Progenitor cell of endocrine pancreas (in vitro differentiated cells): ENCODE data around the gene FRMD4A. TPM values are rescaled to one million over a fixed set of nuclear protein-coding genes. Genes with fewer than 3 reads are reported as not detected.

Experiments used
- DNase-seq: peaks from one replicate; pipeline ENCODE4 v3.0.0; 2021; ENCODE audit warnings: low spot score; ENCODE audit not compliant: unreplicated experiment
- H3K27ac Mint-ChIP-seq: 2 replicates; pipeline ENCODE4 v1.8.0; 2021; ENCODE audit warnings: mild to moderate bottlenecking, moderate library complexity, mixed read lengths
- H3K27me3 Mint-ChIP-seq: 2 replicates; pipeline ENCODE4 v1.8.0; 2021; ENCODE audit warnings: mixed read lengths
- H3K36me3 Mint-ChIP-seq: 2 replicates; pipeline ENCODE4 v1.8.0; 2022; ENCODE audit warnings: mixed read lengths; ENCODE audit not compliant: insufficient read depth
- H3K4me1 Mint-ChIP-seq: 2 replicates; pipeline ENCODE4 v1.8.0; 2021; ENCODE audit warnings: low read depth, mixed read lengths
- H3K4me3 Mint-ChIP-seq: 2 replicates; pipeline ENCODE4 v1.8.0; 2021; ENCODE audit warnings: low read depth, mild to moderate bottlenecking, moderate library complexity, mixed read lengths
- H3K9me3 Mint-ChIP-seq: 2 replicates; pipeline ENCODE4 v1.8.0; 2021; ENCODE audit warnings: low read depth, mixed read lengths
- CTCF ChIP-seq: fragments of 200-600 bp; sonication (generic); IDR thresholded peaks from one replicate; pipeline ENCODE4 v1.5.0; 2021; ENCODE audit warnings: antibody characterized with exemption, mild to moderate bottlenecking; ENCODE audit not compliant: unreplicated experiment
- total RNA-seq: library from RNA; stranded (reverse); gene quantifications from 2 replicates; pipeline ENCODE4 v1.2.1, GENCODE V29; 2021

FRMD4A gene
- total RNA-seq, 1 donor from 2014 or later: 42.2 TPM

GRCh38 chr10:13813550-13813949 lies 517.2 kb downstream of the FRMD4A start:
- H3K4me3 Mint-ChIP-seq: no peak overlapping the region
- peaks cover 14% of the 10 kb centered on the region for H3K4me1 Mint-ChIP-seq
- no peak overlapping the region for H3K27ac Mint-ChIP-seq
- peaks cover 15% of the 10 kb centered on the region for H3K9me3 Mint-ChIP-seq
- H3K36me3 Mint-ChIP-seq: peaks cover 2% of the 10 kb centered on the region
- no peak for DNase-seq
- TF ChIP-seq CTCF: no peak
- H3K27me3 Mint-ChIP-seq: no peaks in the 10 kb centered on the region

GRCh38 chr10:13812804-13813203 lies 517.9 kb downstream of the FRMD4A start:
- no peak for DNase-seq
- no peak overlapping the region for H3K27ac Mint-ChIP-seq
- H3K4me1 Mint-ChIP-seq: peaks cover 15% of the 10 kb centered on the region
- no peaks in the 10 kb centered on the region for H3K27me3 Mint-ChIP-seq
- H3K4me3 Mint-ChIP-seq: no peak overlapping the region
- peaks cover 12% of the 10 kb centered on the region for H3K9me3 Mint-ChIP-seq
- H3K36me3 Mint-ChIP-seq: peaks cover 2% of the 10 kb centered on the region
- no peak for TF ChIP-seq CTCF

- H3K9me3 Mint-ChIP-seq: peaks cover 3% of the 10 kb centered on the region
- no peaks in the 10 kb centered on the region for H3K36me3 Mint-ChIP-seq
- DNase-seq: no peak
- H3K4me1 Mint-ChIP-seq: peaks cover 15% of the 10 kb centered on the region
- H3K4me3 Mint-ChIP-seq: no peak overlapping the region
- H3K27ac Mint-ChIP-seq: no peak overlapping the region
- no peak for TF ChIP-seq CTCF
- H3K27me3 Mint-ChIP-seq: no peaks in the 10 kb centered on the region
Observed at GRCh38 chr10:13810568-13810967, 520.2 kb downstream of the FRMD4A start.

- H3K36me3 Mint-ChIP-seq: no peaks in the 10 kb centered on the region
- peak overlapping the region; percentile 88 for H3K27ac Mint-ChIP-seq
- peaks cover 15% of the 10 kb centered on the region for H3K4me1 Mint-ChIP-seq
- peak; percentile 20 for DNase-seq
- TF ChIP-seq CTCF: no peak
- H3K27me3 Mint-ChIP-seq: no peaks in the 10 kb centered on the region
- no peaks in the 10 kb centered on the region for H3K9me3 Mint-ChIP-seq
- no peak overlapping the region for H3K4me3 Mint-ChIP-seq
Observed at GRCh38 chr10:13809427-13809826, 521.3 kb downstream of the FRMD4A start.

- no peak for TF ChIP-seq CTCF
- H3K27me3 Mint-ChIP-seq: no peaks in the 10 kb centered on the region
- H3K4me1 Mint-ChIP-seq: peaks cover 22% of the 10 kb centered on the region
Observed at GRCh38 chr10:13808556-13809391, 522.0 kb downstream of the FRMD4A start.

More at GRCh38 chr10:13808556-13809391, 522.0 kb downstream of the FRMD4A start:
- H3K36me3 Mint-ChIP-seq: no peaks in the 10 kb centered on the region
- no peak for DNase-seq
- H3K9me3 Mint-ChIP-seq: no peaks in the 10 kb centered on the region
- H3K27ac Mint-ChIP-seq: peak overlapping the region; percentile 88
- H3K4me3 Mint-ChIP-seq: no peak overlapping the region
